ENCODE data around the gene COL15A1. TPM values are rescaled to one million over a fixed set of nuclear protein-coding genes. Genes with fewer than 3 reads are reported as not detected.

COL15A1 gene
- total RNA-seq, 6 experiments from 2014 or later, result 0.07 to 0.58 (median 0.11) TPM; not detected in 2

- WGBS (ENCODE audit: insufficient coverage, low coverage, low lambda C conversion rate, missing lambda C conversion rate), result 39% methylated on average over 4 of the region's 4 CpGs
- Histone ChIP-seq H3K27ac (no peak overlapping the region), H3K4me3 (no peak overlapping the region), H3K9me3 (no peaks in the 10 kb centered on the region), H3K4me1 (no peaks in the 10 kb centered on the region), H3K36me3 (no peaks in the 10 kb centered on the region), H3K27me3 (no peaks in the 10 kb centered on the region)
- TF ChIP-seq CTCF (IDR thresholded peaks at IDR 0.05), result no peak
- no peak for TF ChIP-seq POLR2A (IDR thresholded peaks at IDR 0.05)
- ATAC-seq (no peak), DNase-seq (no peak)
- intact Hi-C loops (cut with DNase I), result no loop called here
Measured at GRCh38 chr9:99013550-99013949, 69.8 kb downstream of the COL15A1 start.

- H3K9me3 ChIP-seq, result no peaks in the 10 kb centered on the region
- no peaks in the 10 kb centered on the region for H3K27me3 ChIP-seq
- intact Hi-C loops (cut with DNase I), result no loop called here
- no peak for DNase-seq
- no peak for ATAC-seq
- H3K36me3 ChIP-seq, result no peaks in the 10 kb centered on the region
- no peak overlapping the region for H3K4me3 ChIP-seq
- no peak for TF ChIP-seq CTCF (IDR thresholded peaks at IDR 0.05)
- no peak for TF ChIP-seq POLR2A (IDR thresholded peaks at IDR 0.05)
- H3K4me1 ChIP-seq, result no peaks in the 10 kb centered on the region
- WGBS (ENCODE audit: insufficient coverage, low coverage, low lambda C conversion rate, missing lambda C conversion rate), result no CpG with 5 or more reads among the region's 3 CpGs
- no peak overlapping the region for H3K27ac ChIP-seq
Measured at GRCh38 chr9:99015448-99015847, 71.7 kb downstream of the COL15A1 start.

GRCh38 chr9:99015890-99016289, 72.2 kb downstream of the COL15A1 start:
- ATAC-seq, result no peak
- Histone ChIP-seq H3K36me3 (no peaks in the 10 kb centered on the region), H3K27ac (no peak overlapping the region), H3K9me3 (no peaks in the 10 kb centered on the region), H3K27me3 (no peaks in the 10 kb centered on the region), H3K4me3 (no peak overlapping the region), H3K4me1 (no peaks in the 10 kb centered on the region)
- intact Hi-C loops (cut with DNase I), result no loop called here
- TF ChIP-seq POLR2A (IDR thresholded peaks at IDR 0.05), result no peak
- TF ChIP-seq CTCF (IDR thresholded peaks at IDR 0.05), result no peak
- DNase-seq, result no peak
- WGBS (ENCODE audit: insufficient coverage, low coverage, low lambda C conversion rate, missing lambda C conversion rate), result 29% methylated on average over 2 of the region's 4 CpGs

GRCh38 chr9:99016681-99017387, 73.1 kb downstream of the COL15A1 start:
- WGBS (ENCODE audit: insufficient coverage, low coverage, low lambda C conversion rate, missing lambda C conversion rate), result 92% methylated on average over 4 of the region's 10 CpGs
- no peaks in the 10 kb centered on the region for H3K4me1 ChIP-seq
- no peak overlapping the region for H3K27ac ChIP-seq
- ATAC-seq (no peak), DNase-seq (no peak)
- H3K9me3 ChIP-seq, result no peaks in the 10 kb centered on the region
- no peaks in the 10 kb centered on the region for H3K27me3 ChIP-seq
- intact Hi-C loops (cut with DNase I), result no loop called here
- TF ChIP-seq CTCF (IDR thresholded peaks at IDR 0.05) (no peak), POLR2A (IDR thresholded peaks at IDR 0.05) (no peak)
- H3K36me3 ChIP-seq, result no peaks in the 10 kb centered on the region
- no peak overlapping the region for H3K4me3 ChIP-seq
